Panc1 (cell line): ENCODE data around the gene ZNF674. TPM values are rescaled to one million over a fixed set of nuclear protein-coding genes. Genes with fewer than 3 reads are reported as not detected.
"Not testable (repeated sequence)": the region's sequence is repeated elsewhere in the genome, so short reads cannot be mapped to it uniquely, and the experiment has no call there.

Experiments used
- ATAC-seq: fragments of 200-7000 bp; cut with Tn5 transposase; 2 replicates; pipeline ENCODE4 v1.9.1; 2020; ENCODE audit warnings: mild to moderate bottlenecking, moderate library complexity
- BruUV-seq: library from RNA; stranded (reverse); fragments of 400-500 nt; replicated peaks from 2 replicates; lab custom pipeline; 2021; lab: Mats Ljungman, UMichigan
- CTCF ChIA-PET: fragments of 300-600 bp; sonication (Branson Sonifier 250); formaldehyde crosslinking; loops from one replicate; lab custom pipeline; 2022; ENCODE audit warnings: antibody characterized with exemption; lab: Charles Lee
- POLR2A ChIA-PET: fragments of 300-600 bp; sonication (Branson Sonifier 250); formaldehyde crosslinking; loops from one replicate; lab custom pipeline; 2022; ENCODE audit warnings: antibody characterized with exemption; lab: Charles Lee
- DNase-seq: peaks from one replicate; pipeline ENCODE4 v3.0.0-alpha.2; 2010; ENCODE audit warnings: low read depth, low spot score
- H3K27ac ChIP-seq: 2 replicates; pipeline ENCODE4 v1.5.1; 2011; ENCODE audit warnings: mild to moderate bottlenecking, low read length, inconsistent platforms
- H3K27me3 ChIP-seq: fragments of 200-500 bp; sonication (Bioruptor generic); 2 replicates; pipeline ENCODE4 v1.6.0; 2014; ENCODE audit warnings: low read length, inconsistent platforms; ENCODE audit not compliant: control insufficient read depth, insufficient read depth
- H3K36me3 ChIP-seq: fragments of 200-500 bp; sonication (Bioruptor generic); 2 replicates; pipeline ENCODE4 v1.5.1; 2014; ENCODE audit warnings: inconsistent platforms, mild to moderate bottlenecking, low read length, moderate library complexity; ENCODE audit not compliant: control insufficient read depth, insufficient read depth
- H3K4me1 ChIP-seq: 2 replicates; pipeline ENCODE4 v1.5.1; 2011; ENCODE audit warnings: inconsistent platforms, mild to moderate bottlenecking, low read length, moderate library complexity; ENCODE audit not compliant: control insufficient read depth, insufficient read depth
- H3K4me3 ChIP-seq, 2 experiments: 2 replicates each; pipeline ENCODE4 v1.5.1; 2011 to 2012; ENCODE audit warnings: low read depth in 2 of 2, low read length in 2 of 2, mild to moderate bottlenecking in 2 of 2, inconsistent platforms in 1 of 2, moderate library complexity in 1 of 2
- H3K9me3 ChIP-seq: fragments of 200-500 bp; sonication (Bioruptor generic); 2 replicates; pipeline ENCODE4 v1.5.1; 2014; ENCODE audit warnings: low read depth, mild to moderate bottlenecking, inconsistent platforms, low read length, moderate library complexity; ENCODE audit not compliant: control insufficient read depth, insufficient read depth
- POLR2AphosphoS5 ChIP-seq: IDR thresholded peaks from 2 replicates; pipeline ENCODE4 v1.6.1; 2012; ENCODE audit warnings: mild to moderate bottlenecking, low read depth, low read length, moderate library complexity
- SIN3A ChIP-seq: IDR thresholded peaks from 2 replicates; pipeline ENCODE4 v1.6.1; 2012; ENCODE audit warnings: low read depth, mild to moderate bottlenecking, low read length, moderate library complexity, borderline replicate concordance; ENCODE audit not compliant: insufficient read depth
- TCF7L2 ChIP-seq: IDR thresholded peaks from 2 replicates; pipeline ENCODE4 v1.6.1; 2011; ENCODE audit warnings: mild to moderate bottlenecking, low read depth, low read length, inconsistent platforms
- in situ Hi-C: cut with HindIII; loops from 2 replicates; pipeline ENCODE4 v1.10.0; 2016; ENCODE audit warnings: low sequenced_read_pairs, low pct_unique_long_range_greater_than_20kb
- intact Hi-C: fragments of 100-400 bp; cut with micrococcal nuclease; formaldehyde crosslinking; loops from one replicate; pipeline ENCODE4 v1.10.0; 2022; ENCODE audit not compliant: unreplicated experiment
- total RNA-seq: library from RNA; stranded (reverse); gene quantifications from one replicate; pipeline ENCODE4 v1.2.1, GENCODE V29; 2021; ENCODE audit not compliant: unreplicated experiment
- TF ChIP-seq, protein P1 (sequence below), 2 experiments: IDR thresholded peaks; 2 replicates each; pipeline ENCODE4 v1.6.1; 2011 to 2012; ENCODE audit warnings: low read depth in 2 of 2, control low read depth in 1 of 2, low read length in 1 of 2, mild to moderate bottlenecking in 1 of 2, moderate library complexity in 1 of 2; ENCODE audit not compliant: insufficient read depth in 1 of 2
- TF ChIP-seq, protein P2 (sequence below): fragments of 450-650 bp; IDR thresholded peaks from 2 replicates; pipeline ENCODE4 v1.5.1; 2017; ENCODE audit warnings: mild to moderate bottlenecking

ZNF674 gene
- total RNA-seq, 1 experiment from 2014 or later: 7.2 TPM

DNA sequence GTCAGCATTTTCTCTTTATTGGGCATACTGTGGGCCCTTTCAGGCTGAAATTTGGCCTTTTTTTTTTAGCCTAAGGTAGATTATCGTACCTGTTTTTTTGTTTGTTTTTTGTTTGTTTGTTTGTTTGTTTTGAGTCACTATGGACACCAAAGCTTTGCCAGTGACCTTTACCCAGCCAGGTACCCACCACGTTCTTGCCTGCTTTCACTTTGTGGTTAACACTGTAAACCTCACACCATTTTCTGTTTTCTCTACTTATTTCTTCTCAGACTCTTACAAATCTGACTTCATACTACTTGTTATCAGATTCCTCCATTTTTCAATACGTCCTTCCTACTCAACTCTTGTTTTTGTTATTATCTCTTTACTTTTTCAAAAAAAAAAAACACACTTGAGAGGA is 81.5 kb downstream of the ZNF674 start:
- no peak overlapping the region for H3K4me3 ChIP-seq
- peaks cover 6% of the 10 kb centered on the region; the same call in 1 of the 2 replicates for H3K36me3 ChIP-seq
- ATAC-seq (no peak), DNase-seq (no peak)
- no peaks in the 10 kb centered on the region for H3K27me3 ChIP-seq
- TF ChIP-seq TCF7L2 (no peak), SIN3A (no peak), POLR2AphosphoS5 (no peak)
- TF ChIP-seq, protein P1, sequence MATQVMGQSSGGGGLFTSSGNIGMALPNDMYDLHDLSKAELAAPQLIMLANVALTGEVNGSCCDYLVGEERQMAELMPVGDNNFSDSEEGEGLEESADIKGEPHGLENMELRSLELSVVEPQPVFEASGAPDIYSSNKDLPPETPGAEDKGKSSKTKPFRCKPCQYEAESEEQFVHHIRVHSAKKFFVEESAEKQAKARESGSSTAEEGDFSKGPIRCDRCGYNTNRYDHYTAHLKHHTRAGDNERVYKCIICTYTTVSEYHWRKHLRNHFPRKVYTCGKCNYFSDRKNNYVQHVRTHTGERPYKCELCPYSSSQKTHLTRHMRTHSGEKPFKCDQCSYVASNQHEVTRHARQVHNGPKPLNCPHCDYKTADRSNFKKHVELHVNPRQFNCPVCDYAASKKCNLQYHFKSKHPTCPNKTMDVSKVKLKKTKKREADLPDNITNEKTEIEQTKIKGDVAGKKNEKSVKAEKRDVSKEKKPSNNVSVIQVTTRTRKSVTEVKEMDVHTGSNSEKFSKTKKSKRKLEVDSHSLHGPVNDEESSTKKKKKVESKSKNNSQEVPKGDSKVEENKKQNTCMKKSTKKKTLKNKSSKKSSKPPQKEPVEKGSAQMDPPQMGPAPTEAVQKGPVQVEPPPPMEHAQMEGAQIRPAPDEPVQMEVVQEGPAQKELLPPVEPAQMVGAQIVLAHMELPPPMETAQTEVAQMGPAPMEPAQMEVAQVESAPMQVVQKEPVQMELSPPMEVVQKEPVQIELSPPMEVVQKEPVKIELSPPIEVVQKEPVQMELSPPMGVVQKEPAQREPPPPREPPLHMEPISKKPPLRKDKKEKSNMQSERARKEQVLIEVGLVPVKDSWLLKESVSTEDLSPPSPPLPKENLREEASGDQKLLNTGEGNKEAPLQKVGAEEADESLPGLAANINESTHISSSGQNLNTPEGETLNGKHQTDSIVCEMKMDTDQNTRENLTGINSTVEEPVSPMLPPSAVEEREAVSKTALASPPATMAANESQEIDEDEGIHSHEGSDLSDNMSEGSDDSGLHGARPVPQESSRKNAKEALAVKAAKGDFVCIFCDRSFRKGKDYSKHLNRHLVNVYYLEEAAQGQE (IDR thresholded peaks at IDR 0.05; ENCODE audit: insufficient read depth in 1 of 2, low read depth in 2 of 2, low read length in 1 of 2): no peak
- TF ChIP-seq, protein P2, sequence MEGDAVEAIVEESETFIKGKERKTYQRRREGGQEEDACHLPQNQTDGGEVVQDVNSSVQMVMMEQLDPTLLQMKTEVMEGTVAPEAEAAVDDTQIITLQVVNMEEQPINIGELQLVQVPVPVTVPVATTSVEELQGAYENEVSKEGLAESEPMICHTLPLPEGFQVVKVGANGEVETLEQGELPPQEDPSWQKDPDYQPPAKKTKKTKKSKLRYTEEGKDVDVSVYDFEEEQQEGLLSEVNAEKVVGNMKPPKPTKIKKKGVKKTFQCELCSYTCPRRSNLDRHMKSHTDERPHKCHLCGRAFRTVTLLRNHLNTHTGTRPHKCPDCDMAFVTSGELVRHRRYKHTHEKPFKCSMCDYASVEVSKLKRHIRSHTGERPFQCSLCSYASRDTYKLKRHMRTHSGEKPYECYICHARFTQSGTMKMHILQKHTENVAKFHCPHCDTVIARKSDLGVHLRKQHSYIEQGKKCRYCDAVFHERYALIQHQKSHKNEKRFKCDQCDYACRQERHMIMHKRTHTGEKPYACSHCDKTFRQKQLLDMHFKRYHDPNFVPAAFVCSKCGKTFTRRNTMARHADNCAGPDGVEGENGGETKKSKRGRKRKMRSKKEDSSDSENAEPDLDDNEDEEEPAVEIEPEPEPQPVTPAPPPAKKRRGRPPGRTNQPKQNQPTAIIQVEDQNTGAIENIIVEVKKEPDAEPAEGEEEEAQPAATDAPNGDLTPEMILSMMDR: no peak
- no peaks in the 10 kb centered on the region for H3K4me1 ChIP-seq
- ChIA-PET POLR2A (no interaction called here), CTCF (no interaction called here)
- intact Hi-C loops: no loop called here
- no peak overlapping the region for H3K27ac ChIP-seq
- in situ Hi-C loops: no loop called here
- H3K9me3 ChIP-seq: peaks cover 5% of the 10 kb centered on the region; the same call in 1 of the 2 replicates
- no TSS peak for BruUV-seq

DNA sequence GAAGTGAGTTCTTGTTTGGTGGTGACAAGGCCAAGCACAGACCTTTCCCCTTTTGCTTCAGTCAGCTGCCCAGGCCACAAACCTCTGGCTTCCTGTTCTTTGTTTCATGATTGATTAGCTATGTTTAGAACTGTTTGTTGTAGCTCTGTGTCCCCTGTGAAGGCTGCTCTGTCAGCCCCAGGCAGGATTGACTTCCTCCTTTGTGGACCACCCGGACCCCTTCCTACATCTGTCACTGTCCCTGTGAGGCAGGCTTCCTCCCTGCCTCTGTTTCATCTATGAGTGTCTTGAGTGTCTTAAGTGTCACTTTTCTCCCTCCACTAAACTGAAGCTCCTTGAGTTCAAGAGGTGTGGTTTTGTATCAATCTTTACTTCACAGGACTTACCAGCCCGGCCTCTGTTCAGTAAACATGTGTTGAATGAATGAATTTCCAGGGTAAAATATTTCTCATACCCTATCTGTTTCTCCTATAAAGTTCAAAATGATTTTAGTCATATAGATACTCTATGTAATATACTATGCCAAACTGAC is 83.5 kb downstream of the ZNF674 start:
- Histone ChIP-seq H3K27ac (no peak overlapping the region), H3K9me3 (no peaks in the 10 kb centered on the region), H3K4me1 (no peaks in the 10 kb centered on the region), H3K36me3 (0 out of 2 replicates have a peak, but pooled peaks cover 3% of the 10 kb centered on the region), H3K4me3 (no peak overlapping the region), H3K27me3 (no peaks in the 10 kb centered on the region)
- ChIA-PET CTCF (no interaction called here), POLR2A (no interaction called here)
- in situ Hi-C loops (no loop called here), intact Hi-C loops (no loop called here)
- BruUV-seq: no TSS peak
- no peak for DNase-seq
- ATAC-seq: no peak
- TF ChIP-seq SIN3A (no peak), POLR2AphosphoS5 (no peak), TCF7L2 (no peak)
- TF ChIP-seq, protein P1 (IDR thresholded peaks at IDR 0.05; ENCODE audit: insufficient read depth in 1 of 2, low read depth in 2 of 2, low read length in 1 of 2): no peak
- TF ChIP-seq, protein P2: no peak

DNA sequence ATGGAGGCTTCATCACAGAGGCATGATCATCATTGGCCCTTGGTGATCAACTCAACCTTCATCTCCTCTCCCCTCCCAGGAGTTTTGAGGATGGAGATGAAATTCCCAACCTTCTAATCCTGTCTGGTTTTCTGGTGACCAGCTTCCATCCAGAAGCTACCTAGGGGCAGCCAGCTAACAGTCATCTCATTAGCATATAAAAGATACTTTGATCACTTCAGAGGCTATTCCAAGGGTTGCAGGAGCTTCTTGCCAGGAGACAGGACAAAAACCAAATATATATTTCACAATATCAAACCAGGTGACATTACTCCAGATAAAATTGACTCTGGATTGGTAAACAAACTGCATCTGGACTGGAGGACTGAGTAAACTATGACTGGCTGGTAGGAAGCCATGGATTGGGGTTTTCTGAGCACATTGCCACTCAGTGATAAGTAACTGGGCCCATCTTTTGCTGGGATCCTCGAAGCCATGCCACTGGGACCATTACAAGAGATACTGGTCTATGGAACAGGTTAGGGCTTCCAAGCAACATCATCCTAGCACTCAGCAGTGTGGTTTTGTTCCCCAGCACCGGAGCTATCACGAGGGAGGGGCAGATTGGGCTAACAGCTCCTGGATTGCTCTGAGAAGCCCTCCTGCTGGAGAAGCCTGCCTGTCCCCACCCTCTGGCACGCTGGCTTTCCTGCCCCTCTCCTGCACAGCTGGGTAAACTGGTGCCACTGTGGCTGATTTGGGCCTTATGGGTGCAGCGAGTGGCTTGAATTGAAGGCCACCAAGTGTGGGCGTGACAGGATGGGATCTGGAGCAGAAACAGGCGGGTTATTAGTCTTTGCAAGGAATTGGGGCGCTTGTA is 84.2 kb downstream of the ZNF674 start:
- H3K9me3 ChIP-seq, H3K36me3 ChIP-seq, POLR2A ChIA-PET, in situ Hi-C loops, CTCF ChIA-PET, H3K27ac ChIP-seq, H3K4me3 ChIP-seq, DNase-seq, H3K27me3 ChIP-seq, ATAC-seq, intact Hi-C loops, BruUV-seq, H3K4me1 ChIP-seq: not testable (repeated sequence)
